Heart left ventricle (tissue), 13 donors: ENCODE results near the gene WASL.

ENCODE experiments used
- CTCF ChIP-seq, 12 donors: fragments of 200-600 bp; sonication (generic) in 4 of 12; IDR thresholded peaks; one replicate each; pipeline versions ENCODE4 v1.5.0 to v1.8.0; 2018 to 2022; ENCODE audit warnings: antibody characterized with exemption in 12 of 12, mild to moderate bottlenecking in 5 of 12
- POLR2A ChIP-seq, 2 donors: fragments of 450-650 bp; IDR thresholded peaks; one replicate each; pipeline ENCODE4 v1.6.1; 2017; ENCODE audit warnings: antibody characterized with exemption in 2 of 2, mild to moderate bottlenecking in 2 of 2, moderate library complexity in 2 of 2
- donor health status: ischemic (EF 13 %, LVEDD 7.1; RV severe dilation, severe dysfunction).
- donor health status: DM: no; HTN: yes; CAD: no.
- donor health status: DM: no; HTN: no; CAD: no.
- donor health status: ischemic (EF 25% LVEDD 6.9; RV normal size, moderate dysfunction).
- donor health status: ischemic (EF 25% LVEDD 5.7; RV mildly dilated, moderate dysfunction).
- donor health status: ischemic (EF 35%, LVEDD 5.7; RV mildly dilated, moderate dysfunction).
- donor health status: nonischemic (EF 11% LVEDD 7.7; RV severe dilation, severe dysfunction).
- donor health status: DM: yes; HTN: yes; CAD: no.
- donor health status: PGD.
- donor health status: ischemic (EF 29% LVEDD 5.4; RV normal size, mild dysfunction).
- donor health status: nonischemic (EF 23%, LVEDD 6.1; RV moderate dilation, normal function).

GRCh38 chr7:123723913-123724312 lies 24.9 kb downstream of the WASL start:
- TF ChIP-seq CTCF (IDR thresholded peaks at IDR 0.05) (no peak), POLR2A (IDR thresholded peaks at IDR 0.05) (no peak)
